Measurements from ENCODE around the gene MS4A3. TPM values are rescaled to one million over a fixed set of nuclear protein-coding genes. Genes with fewer than 3 reads are reported as not detected.
"Not testable (repeated sequence)": the region's sequence is repeated elsewhere in the genome, so short reads cannot be mapped to it uniquely, and the experiment has no call there.

MS4A3 gene
- total RNA-seq, 1 donor from 2014 or later: 7.2 TPM

DNA sequence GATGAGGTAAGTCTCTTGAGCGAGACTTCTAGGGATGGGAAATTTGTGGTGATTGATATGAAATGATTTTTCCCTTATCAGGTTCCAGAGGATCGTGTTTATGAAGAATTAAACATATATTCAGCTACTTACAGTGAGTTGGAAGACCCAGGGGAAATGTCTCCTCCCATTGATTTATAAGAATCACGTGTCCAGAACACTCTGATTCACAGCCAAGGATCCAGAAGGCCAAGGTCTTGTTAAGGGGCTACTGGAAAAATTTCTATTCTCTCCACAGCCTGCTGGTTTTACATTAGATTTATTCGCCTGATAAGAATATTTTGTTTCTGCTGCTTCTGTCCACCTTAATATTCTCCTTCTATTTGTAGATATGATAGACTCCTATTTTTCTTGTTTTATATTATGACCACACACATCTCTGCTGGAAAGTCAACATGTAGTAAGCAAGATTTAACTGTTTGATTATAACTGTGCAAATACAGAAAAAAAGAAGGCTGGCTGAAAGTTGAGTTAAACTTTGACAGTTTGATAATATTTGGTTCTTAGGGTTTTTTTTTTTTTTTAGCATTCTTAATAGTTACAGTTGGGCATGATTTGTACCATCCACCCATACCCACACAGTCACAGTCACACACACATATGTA lies 39.1 kb downstream of the MS4A3 start:
- no peak for DNase-seq (ENCODE audit: low spot score)

DNA sequence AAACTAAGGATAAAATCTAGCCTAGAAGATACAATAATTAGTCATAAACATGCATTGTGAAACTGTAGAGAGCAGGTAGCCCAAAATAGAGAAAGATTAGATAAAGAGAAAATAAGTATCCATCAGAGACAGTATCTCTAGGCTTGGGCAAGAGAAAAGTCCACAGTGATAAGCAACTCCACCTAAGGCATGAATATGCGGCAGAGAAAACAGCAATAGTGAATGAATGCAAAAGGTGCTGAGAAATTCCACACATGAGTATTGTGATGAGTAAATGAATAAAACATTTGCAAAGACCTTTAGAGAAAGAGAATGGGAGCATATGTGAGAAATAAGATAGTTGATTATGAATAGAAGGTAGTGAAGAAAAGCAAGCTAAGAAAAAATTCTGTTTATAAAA lies 40.7 kb downstream of the MS4A3 start:
- DNase-seq (ENCODE audit: low spot score): no peak

DNA sequence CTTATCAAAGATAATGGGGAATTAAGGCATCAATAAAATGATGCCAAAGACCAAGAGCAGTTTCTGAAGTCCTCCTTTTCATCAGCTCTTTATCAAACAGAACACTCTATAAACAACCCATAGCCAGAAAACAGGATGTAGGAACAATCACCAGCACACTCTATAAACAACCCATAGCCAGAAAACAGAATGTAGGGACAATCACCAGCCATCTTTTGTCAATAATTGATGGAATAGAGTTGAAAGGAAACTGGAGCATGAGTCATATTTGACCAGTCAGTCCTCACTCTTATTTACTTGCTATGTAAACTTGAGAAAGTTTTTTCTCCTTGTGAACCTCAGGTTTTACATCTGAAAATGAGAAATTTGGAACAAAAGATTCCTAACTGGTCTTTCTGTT lies 42.0 kb downstream of the MS4A3 start:
- DNase-seq (ENCODE audit: low spot score): no peak

DNA sequence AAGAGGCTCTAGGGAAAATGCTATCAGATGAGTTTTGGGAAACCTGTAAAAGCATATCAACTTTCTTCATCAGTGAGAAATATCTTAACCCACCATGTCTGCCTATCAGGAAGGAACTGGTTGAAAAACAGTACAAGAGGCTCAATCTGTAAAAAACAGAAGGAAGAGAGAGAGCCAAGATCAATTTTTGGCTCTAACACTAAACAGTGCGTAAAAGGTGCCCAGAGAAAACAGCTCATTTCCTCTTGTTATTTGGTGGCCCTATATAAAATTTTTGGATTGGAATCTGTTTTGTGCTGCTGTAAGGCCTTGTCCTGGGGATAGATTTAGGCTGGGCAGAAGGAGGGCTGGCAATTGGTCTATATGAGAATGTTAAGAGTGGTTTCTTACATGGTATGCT lies 44.1 kb downstream of the MS4A3 start:
- no peak for DNase-seq (ENCODE audit: low spot score)

DNA sequence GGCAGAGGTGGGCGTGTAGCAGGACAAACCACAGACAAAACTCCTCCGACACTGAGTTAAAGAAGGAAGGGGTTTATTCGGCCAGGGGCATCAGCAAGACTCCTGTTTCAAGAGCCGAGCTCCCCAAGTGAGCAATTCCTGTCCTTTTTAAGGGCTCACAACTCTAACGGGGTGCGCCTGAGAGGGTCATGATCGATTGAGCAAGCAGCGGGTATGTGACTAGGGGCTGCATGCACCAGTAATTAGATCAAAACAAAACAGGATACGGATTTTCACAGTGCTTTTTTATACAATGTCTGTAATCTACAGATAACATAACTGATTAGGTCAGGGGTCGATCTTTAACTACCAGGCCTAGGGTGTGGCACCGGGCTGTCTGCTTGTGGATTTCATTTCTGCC lies 44.9 kb downstream of the MS4A3 start:
- DNase-seq (ENCODE audit: low spot score): not testable (repeated sequence)

DNA sequence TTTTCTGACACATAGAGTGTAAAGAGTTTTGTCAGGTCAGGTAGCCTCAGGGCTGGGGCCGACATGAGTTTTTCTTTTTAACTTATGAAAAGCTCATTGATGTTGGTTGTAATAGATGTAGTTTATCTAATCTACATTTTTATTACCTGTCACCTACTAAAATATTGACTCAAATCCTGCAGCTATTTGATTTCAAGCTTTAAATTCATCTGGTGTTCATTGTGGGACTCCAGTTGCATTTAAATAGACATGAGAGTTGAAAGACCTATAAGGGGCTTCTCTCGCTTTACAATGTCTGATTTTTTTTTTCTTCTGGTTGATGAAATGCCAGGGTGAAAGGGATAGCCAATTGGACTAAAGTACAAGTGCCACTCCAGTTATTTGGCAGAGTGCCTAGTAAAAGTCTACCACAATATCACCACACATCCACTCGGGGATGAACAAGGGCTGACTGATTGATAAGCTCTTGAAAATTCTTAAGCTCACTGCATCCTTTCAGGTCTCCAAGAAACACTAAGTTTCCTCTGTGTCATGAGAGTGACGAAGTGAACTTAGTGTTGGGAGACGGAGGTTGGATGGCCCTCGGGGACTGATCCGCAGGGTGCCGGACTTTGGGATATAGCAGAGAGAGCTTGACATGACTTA lies 48.1 kb downstream of the MS4A3 start:
- DNase-seq (ENCODE audit: low spot score): not testable (repeated sequence)

DNA sequence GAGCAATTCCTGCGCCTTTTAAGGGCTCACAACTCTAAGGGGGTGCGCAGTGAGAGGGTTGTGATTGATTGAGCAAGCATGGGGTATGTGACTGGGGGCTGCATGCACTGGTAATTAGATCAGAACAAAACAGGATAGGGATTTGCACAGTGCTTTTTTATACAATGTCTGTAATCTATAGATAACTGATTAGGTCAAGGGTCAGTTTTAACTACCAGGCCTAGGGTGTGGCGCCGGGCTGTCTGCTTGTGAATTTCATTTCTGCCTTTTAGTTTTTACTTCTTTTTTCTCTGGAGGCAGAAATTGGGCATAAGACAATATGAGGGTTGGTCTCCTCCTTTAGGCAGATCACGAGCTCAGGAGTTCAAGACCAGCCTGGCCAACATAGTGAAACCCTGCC lies 52.2 kb downstream of the MS4A3 start:
- not testable (repeated sequence) for DNase-seq (ENCODE audit: low spot score)

DNA sequence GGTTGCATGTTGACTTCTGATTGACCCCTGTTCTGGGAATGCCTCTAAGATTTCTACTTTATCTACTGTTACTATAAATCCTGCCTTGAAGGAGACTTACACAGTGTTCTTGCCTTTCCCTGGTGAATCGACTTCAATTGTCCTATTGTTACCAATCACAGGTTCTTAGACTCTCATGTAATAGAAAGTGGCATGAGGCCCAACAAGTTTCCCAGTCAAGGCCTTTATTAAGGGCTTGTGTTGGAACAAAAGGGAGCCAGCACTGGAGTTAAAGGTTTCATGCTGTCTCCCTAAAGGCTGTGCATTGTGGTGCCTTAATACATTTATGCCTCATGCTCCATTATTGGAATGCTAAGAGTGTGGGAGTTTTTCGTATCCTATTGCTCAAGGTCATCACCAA lies 55.3 kb downstream of the MS4A3 start:
- peak; percentile 40 for DNase-seq (ENCODE audit: low spot score)

DNA sequence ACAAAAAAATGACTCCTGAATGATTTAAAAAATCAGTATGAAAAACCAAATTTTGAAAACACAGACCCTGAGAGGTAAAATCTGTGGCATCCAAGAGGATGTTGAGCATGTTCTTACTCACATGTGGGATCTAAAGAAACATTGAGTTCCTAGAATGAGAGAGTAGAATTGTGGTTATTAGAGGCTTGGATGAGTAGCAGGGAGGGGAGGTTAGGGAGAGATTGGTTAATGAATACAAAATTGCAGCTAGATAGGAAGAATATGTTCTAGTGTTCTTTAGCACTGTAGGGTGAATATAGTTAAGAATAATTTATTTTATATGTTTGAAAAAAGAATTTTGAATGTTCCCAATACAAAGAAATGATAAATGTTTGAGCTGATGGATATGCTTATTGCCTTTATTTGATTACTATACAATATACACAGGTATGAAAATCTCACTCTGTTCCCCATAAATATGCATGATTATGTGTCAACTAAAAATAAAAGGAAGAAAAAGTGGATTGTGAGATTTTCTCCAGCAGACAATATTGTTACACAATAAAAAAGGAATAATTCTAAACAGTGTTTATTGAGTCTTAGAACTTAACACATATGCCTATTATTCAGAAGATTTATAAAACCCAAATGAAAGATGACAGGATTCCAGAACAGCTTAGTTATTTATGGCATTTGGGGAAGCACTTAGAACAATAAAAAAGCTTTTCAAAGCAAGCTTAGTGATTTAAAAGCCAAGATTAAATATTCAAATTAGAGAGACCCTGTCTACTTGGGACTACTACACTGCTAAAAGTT lies 60.7 kb downstream of the MS4A3 start:
- no peak for DNase-seq (ENCODE audit: low spot score)

DNA sequence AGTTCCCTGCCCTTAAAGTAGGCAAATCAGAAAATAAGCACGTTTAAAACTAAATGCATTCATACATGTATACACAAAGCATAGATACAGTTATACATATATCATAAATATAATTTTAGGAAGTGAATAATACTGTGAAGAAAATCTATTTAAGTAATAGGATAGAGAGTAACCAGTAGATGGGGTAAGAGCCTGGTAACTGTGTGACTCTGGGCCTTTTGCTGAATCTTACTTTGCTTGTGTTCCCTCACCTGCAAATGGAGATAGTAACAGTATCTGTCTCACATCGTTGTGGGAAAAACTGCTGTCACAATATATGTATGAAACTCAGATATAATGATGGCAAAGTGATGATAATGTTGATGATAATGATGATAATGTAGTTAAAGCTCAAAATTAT lies 61.9 kb downstream of the MS4A3 start:
- DNase-seq (ENCODE audit: low spot score): no peak

DNA sequence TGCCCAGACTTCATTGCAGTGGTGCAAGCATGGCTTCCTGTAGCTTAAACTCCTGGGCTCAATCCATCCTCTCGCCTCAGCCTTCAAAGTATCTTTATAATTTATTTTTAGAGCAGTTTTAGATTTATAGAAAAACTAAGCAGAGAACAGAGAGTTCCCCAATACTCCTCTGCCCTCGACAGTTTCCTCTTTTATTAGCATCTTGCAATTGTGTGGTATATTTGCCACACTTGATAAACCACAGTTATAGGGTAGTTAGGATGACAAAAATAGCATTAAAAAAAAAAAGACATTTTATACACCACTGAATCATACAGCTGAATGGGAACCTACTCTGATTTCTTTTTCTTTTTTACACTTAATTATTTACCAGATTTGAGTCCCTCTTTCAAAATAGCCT lies 63.2 kb downstream of the MS4A3 start:
- no peak for DNase-seq (ENCODE audit: low spot score)

Other genes starting within 250 kb of the MS4A3 start
- gene MRPL16, start 245.9 kb upstream of the MS4A3 start, total RNA-seq (ENCODE audit: insufficient read depth, low replicate concordance): 36.6 TPM
- not detected for gene CBLIF, start 211.2 kb upstream of the MS4A3 start, total RNA-seq (ENCODE audit: insufficient read depth, low replicate concordance)
- 2.2 TPM for gene TCN1, start 190.2 kb upstream of the MS4A3 start, total RNA-seq (ENCODE audit: insufficient read depth, low replicate concordance)
- not detected for gene OOSP3, start 177.9 kb upstream of the MS4A3 start, total RNA-seq (ENCODE audit: insufficient read depth, low replicate concordance)
- gene OOSP1, start 118.2 kb upstream of the MS4A3 start, total RNA-seq (ENCODE audit: insufficient read depth, low replicate concordance): not detected
- not detected for gene OOSP4A, start 92.6 kb upstream of the MS4A3 start, total RNA-seq (ENCODE audit: insufficient read depth, low replicate concordance)
- not detected for gene OOSP4B, start 39.5 kb upstream of the MS4A3 start, total RNA-seq (ENCODE audit: insufficient read depth, low replicate concordance)
- 3.4 TPM for gene OOSP2, start 16.3 kb upstream of the MS4A3 start, total RNA-seq (ENCODE audit: insufficient read depth, low replicate concordance)
- 7.0 TPM for gene MS4A2, start 32.0 kb downstream of the MS4A3 start, total RNA-seq (ENCODE audit: insufficient read depth, low replicate concordance)
- gene MS4A6A, start 126.4 kb downstream of the MS4A3 start, total RNA-seq (ENCODE audit: insufficient read depth, low replicate concordance): 41.7 TPM
- gene MS4A4E, start 186.5 kb downstream of the MS4A3 start, total RNA-seq (ENCODE audit: insufficient read depth, low replicate concordance): not detected
- gene MS4A4A, start 224.0 kb downstream of the MS4A3 start, total RNA-seq (ENCODE audit: insufficient read depth, low replicate concordance): 11.6 TPM

Measured in umbilical cord (tissue), 2 donors.